NT2/D1 (cell line): ENCODE data around the gene ETFA.

ENCODE experiments used
- SUZ12 ChIP-seq: IDR thresholded peaks from 2 replicates; pipeline ENCODE4 v1.6.1; 2011; ENCODE audit not compliant: insufficient read length, insufficient read depth; ENCODE audit errors: extremely low read depth
- YY1 ChIP-seq: IDR thresholded peaks from 2 replicates; pipeline ENCODE4 v1.6.1; 2011; ENCODE audit not compliant: insufficient read length, insufficient read depth
- ZNF274 ChIP-seq: IDR thresholded peaks from 2 replicates; pipeline ENCODE4 v1.6.1; 2011; ENCODE audit warnings: mild to moderate bottlenecking, low read depth, low read length

DNA sequence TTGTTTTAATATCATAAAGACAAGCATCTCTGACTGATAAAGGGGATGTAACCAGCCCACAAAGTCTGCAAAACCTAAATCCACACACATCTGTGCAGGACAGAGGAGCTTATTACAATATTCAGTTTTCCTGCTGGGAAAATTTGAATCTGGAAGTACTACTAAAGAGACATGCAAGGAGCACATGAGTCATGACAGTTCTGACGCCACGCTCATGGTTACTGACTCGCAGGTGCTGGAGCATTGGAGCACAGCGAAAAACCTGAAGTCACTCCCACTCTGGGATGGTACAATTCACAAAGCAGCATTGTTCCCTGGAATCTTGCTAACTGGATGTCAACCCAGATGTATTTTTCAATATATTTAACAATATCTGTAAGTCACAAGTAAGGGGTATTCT is 17.7 kb upstream of the ETFA start:
- TF ChIP-seq ZNF274, result no peak
- TF ChIP-seq YY1, result no peak
- no peak for TF ChIP-seq SUZ12
